OCI-LY1 (cell line): ENCODE results near the gene CRACDL.

Experiments used
- EZH2 ChIP-seq: fragments of 200-600 bp; sonication (generic), shearing (Covaris generic); IDR thresholded peaks from 2 replicates; pipeline ENCODE4 v1.8.0; 2017; ENCODE audit warnings: borderline replicate concordance, mixed run types, mild to moderate bottlenecking, antibody characterized with exemption, low read length, moderate library complexity, mixed read lengths
- TF ChIP-seq, protein P1 (sequence below): fragments of 200-600 bp; sonication (generic), shearing (Covaris generic); IDR thresholded peaks from 2 replicates; pipeline ENCODE4 v1.5.1; 2017; ENCODE audit warnings: mild to moderate bottlenecking, antibody characterized with exemption, low read length, moderate library complexity, mixed read lengths

DNA sequence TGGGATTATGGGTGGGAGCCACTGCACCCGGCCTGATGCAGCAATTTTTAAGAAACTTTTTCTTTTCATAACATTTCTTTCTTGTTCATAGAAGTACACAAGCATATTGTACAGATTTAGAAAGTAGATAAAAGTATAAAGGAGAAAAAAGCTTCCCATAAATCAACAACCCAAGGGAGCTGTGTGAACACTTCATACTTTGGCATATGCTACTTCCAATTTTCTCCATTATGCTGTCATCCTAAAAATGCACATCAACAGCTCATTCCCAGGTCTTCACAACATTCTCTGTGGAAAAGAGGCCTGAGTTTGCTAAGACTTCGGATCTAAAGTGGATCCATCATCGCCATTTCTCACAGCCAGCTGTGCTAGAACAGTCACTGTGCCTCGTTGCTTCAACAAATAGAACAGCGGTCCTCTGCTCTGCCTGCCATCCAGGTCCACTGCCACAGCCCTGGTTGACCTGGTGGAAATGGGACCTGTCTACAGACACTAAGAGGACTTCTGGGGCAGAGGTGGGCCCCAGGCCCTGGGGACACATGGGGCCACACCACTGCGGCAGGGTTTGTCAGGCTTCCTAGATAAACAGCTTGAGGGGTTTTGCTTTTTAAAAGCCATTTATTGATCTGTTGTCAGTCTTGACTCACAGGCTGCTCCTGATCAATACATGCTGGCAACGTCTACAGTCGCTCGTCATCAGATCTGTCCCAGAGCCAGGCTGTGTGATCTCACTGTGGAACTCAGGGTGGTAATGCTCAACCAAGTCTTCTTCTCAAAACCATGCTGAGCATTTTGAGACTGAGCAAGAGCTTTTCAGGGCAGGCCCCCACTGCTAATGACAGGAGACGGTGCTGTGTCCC lies 132.4 kb downstream of the CRACDL start:
- TF ChIP-seq EZH2: no peak
- TF ChIP-seq, protein P1, sequence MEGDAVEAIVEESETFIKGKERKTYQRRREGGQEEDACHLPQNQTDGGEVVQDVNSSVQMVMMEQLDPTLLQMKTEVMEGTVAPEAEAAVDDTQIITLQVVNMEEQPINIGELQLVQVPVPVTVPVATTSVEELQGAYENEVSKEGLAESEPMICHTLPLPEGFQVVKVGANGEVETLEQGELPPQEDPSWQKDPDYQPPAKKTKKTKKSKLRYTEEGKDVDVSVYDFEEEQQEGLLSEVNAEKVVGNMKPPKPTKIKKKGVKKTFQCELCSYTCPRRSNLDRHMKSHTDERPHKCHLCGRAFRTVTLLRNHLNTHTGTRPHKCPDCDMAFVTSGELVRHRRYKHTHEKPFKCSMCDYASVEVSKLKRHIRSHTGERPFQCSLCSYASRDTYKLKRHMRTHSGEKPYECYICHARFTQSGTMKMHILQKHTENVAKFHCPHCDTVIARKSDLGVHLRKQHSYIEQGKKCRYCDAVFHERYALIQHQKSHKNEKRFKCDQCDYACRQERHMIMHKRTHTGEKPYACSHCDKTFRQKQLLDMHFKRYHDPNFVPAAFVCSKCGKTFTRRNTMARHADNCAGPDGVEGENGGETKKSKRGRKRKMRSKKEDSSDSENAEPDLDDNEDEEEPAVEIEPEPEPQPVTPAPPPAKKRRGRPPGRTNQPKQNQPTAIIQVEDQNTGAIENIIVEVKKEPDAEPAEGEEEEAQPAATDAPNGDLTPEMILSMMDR: no peak
